MM.1S (cell line): ENCODE measurements around the gene CPVL.

ENCODE experiments used
- CTCF ChIP-seq: fragments of 300-600 bp; sonication (generic); IDR thresholded peaks from 2 replicates; pipeline ENCODE4 v1.5.1; 2016; ENCODE audit warnings: antibody characterized with exemption, low read length, mixed read lengths
- EZH2 ChIP-seq: fragments of 300-600 bp; sonication (generic); optimal IDR thresholded peaks from 2 replicates; pipeline ENCODE3; 2017; ENCODE audit warnings: low read depth, mild to moderate bottlenecking, antibody characterized with exemption, low read length, mixed read lengths
- EZH2phosphoT487 ChIP-seq: fragments of 300-600 bp; sonication (generic); IDR thresholded peaks from 2 replicates; pipeline ENCODE4 v1.6.1; 2018; ENCODE audit warnings: antibody characterized with exemption, low read length

GRCh38 chr7:29105752-29106668 is 40.3 kb downstream of the CPVL start:
- peak; percentile 77 for TF ChIP-seq CTCF
- no peak for TF ChIP-seq EZH2
- no peak for TF ChIP-seq EZH2phosphoT487
